Fibroblast of lung (primary cell): ENCODE results near the gene RXFP2.

Source experiments
- EZH2 ChIP-seq: IDR thresholded peaks from 2 replicates; pipeline ENCODE4 v1.5.1; 2012; ENCODE audit warnings: low read length, control low read depth, mild to moderate bottlenecking; ENCODE audit errors: missing control alignments
- TF ChIP-seq, protein P1 (sequence below), 2 donors: IDR thresholded peaks in 1 of 2; conservative IDR thresholded peaks in 1 of 2; 1 replicate in 1 of 2; 2 replicates in 1 of 2; pipeline ENCODE4 v1.5.1; 2011 to 2012; ENCODE audit warnings: low read length in 2 of 2, control low read depth in 1 of 2, inconsistent platforms in 1 of 2, low read depth in 1 of 2, mild to moderate bottlenecking in 1 of 2

DNA sequence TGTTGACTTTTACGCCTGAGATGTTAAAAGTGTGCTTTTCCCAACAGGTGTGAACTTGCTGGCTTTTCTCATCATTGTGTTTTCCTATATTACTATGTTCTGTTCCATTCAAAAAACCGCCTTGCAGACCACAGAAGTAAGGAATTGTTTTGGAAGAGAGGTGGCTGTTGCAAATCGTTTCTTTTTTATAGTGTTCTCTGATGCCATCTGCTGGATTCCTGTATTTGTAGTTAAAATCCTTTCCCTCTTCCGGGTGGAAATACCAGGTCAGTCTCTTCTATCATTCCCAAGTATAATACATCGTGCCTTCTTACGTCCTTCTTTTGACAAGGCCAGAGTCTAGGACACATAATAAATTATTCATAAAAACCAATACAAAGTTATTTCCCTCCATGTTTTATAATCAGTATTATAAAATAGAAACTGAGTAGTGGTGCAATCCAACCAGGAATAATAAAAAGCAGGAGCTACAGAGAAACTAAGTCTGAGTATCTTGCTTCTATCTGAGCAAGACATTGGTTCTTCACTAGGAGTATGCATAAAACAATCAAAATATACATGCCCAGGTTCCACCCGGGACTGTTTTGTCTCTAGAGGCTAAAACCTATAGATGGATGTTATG is 57.9 kb downstream of the RXFP2 start:
- TF ChIP-seq, protein P1, sequence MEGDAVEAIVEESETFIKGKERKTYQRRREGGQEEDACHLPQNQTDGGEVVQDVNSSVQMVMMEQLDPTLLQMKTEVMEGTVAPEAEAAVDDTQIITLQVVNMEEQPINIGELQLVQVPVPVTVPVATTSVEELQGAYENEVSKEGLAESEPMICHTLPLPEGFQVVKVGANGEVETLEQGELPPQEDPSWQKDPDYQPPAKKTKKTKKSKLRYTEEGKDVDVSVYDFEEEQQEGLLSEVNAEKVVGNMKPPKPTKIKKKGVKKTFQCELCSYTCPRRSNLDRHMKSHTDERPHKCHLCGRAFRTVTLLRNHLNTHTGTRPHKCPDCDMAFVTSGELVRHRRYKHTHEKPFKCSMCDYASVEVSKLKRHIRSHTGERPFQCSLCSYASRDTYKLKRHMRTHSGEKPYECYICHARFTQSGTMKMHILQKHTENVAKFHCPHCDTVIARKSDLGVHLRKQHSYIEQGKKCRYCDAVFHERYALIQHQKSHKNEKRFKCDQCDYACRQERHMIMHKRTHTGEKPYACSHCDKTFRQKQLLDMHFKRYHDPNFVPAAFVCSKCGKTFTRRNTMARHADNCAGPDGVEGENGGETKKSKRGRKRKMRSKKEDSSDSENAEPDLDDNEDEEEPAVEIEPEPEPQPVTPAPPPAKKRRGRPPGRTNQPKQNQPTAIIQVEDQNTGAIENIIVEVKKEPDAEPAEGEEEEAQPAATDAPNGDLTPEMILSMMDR (conservative IDR thresholded peaks at IDR 0.05 in 1 of 2, IDR thresholded peaks at IDR 0.05 in 1 of 2; ENCODE audit: low read depth in 1 of 2, low read length in 2 of 2) = peak; percentile 31 to 50
- TF ChIP-seq EZH2 = no peak
